OCI-LY3 (cell line): ENCODE results near the gene CPZ.

Source experiments
- H2AFZ ChIP-seq: fragments of 200-600, 300-600 bp; shearing (Covaris generic); 2 replicates; pipeline ENCODE4 v1.6.0; 2014; ENCODE audit warnings: antibody characterized with exemption, low read depth, low read length
- H3K27ac ChIP-seq: fragments of 200-600, 300-600 bp; sonication (generic); 2 replicates; pipeline ENCODE4 v1.5.1; 2014; ENCODE audit warnings: mild to moderate bottlenecking, low read length, moderate library complexity, mixed read lengths
- H3K27me3 ChIP-seq: fragments of 200-600, 300-600 bp; sonication (generic); 2 replicates; pipeline ENCODE4 v1.6.1; 2014; ENCODE audit warnings: low read depth, low read length, mixed read lengths
- H3K36me3 ChIP-seq: fragments of 200-600, 300-600 bp; sonication (generic); replicated peaks from 2 replicates; pipeline ENCODE3; 2014; ENCODE audit warnings: low read depth, low read length, mixed read lengths
- H3K4me1 ChIP-seq: fragments of 300-600, 200-600 bp; sonication (generic); 2 replicates; pipeline ENCODE4 v1.6.1; 2014; ENCODE audit warnings: low read length, mixed read lengths
- H3K4me2 ChIP-seq: fragments of 200-600, 300-600 bp; sonication (generic); 2 replicates; pipeline ENCODE4 v1.6.1; 2014; ENCODE audit warnings: low read length, mixed read lengths
- H3K4me3 ChIP-seq: fragments of 300-600, 200-600 bp; sonication (generic); 2 replicates; pipeline ENCODE4 v1.5.1; 2014; ENCODE audit warnings: antibody characterized with exemption, mild to moderate bottlenecking, low read length, moderate library complexity
- H3K79me2 ChIP-seq: fragments of 300-600, 200-600 bp; shearing (Covaris generic); 2 replicates; pipeline ENCODE4 v1.6.1; 2014; ENCODE audit warnings: mild to moderate bottlenecking, low read length, mixed read lengths
- H3K9ac ChIP-seq: fragments of 300-600, 200-600 bp; shearing (Covaris generic); 2 replicates; pipeline ENCODE4 v1.6.0; 2014; ENCODE audit warnings: mild to moderate bottlenecking, low read length, moderate library complexity
- H3K9me3 ChIP-seq: fragments of 200-600, 300-600 bp; shearing (Covaris generic); 2 replicates; pipeline ENCODE4 v1.6.1; 2014; ENCODE audit warnings: low read length, mixed read lengths; ENCODE audit not compliant: insufficient read depth
- H4K20me1 ChIP-seq: fragments of 200-600, 300-600 bp; sonication (generic); 2 replicates; pipeline ENCODE4 v1.6.1; 2016; ENCODE audit warnings: low read length, mixed read lengths; ENCODE audit not compliant: insufficient read depth
- CTCF ChIP-seq: fragments of 200-600, 300-600 bp; sonication (generic); IDR thresholded peaks from 2 replicates; pipeline ENCODE4 v1.5.1; 2014; ENCODE audit warnings: antibody characterized with exemption, low read length, low read depth
- EZH2phosphoT487 ChIP-seq: fragments of 200-600 bp; shearing (Covaris generic); IDR thresholded peaks from 2 replicates; pipeline ENCODE4 v1.6.1; 2018; ENCODE audit warnings: antibody characterized with exemption, mixed run types, low read depth

Gene CPZ

GRCh38 chr4:8558080-8558960 is 34.2 kb upstream of the CPZ start:
- Histone ChIP-seq H3K27ac (no peak overlapping the region), H2AFZ (no peak overlapping the region), H3K27me3 (no peaks in the 10 kb centered on the region), H3K36me3 (no peaks in the 10 kb centered on the region), H4K20me1 (no peaks in the 10 kb centered on the region), H3K9me3 (no peaks in the 10 kb centered on the region), H3K4me3 (no peak overlapping the region), H3K79me2 (no peaks in the 10 kb centered on the region), H3K4me2 (no peak overlapping the region), H3K4me1 (no peaks in the 10 kb centered on the region), H3K9ac (no peak overlapping the region)
- no peak for TF ChIP-seq EZH2phosphoT487

- Histone ChIP-seq H3K4me1 (no peaks in the 10 kb centered on the region), H3K9me3 (no peaks in the 10 kb centered on the region), H2AFZ (no peak overlapping the region), H3K27me3 (no peaks in the 10 kb centered on the region), H3K4me3 (no peak overlapping the region), H3K9ac (no peak overlapping the region), H4K20me1 (no peaks in the 10 kb centered on the region), H3K79me2 (no peaks in the 10 kb centered on the region), H3K4me2 (no peak overlapping the region), H3K36me3 (no peaks in the 10 kb centered on the region), H3K27ac (no peak overlapping the region)
- TF ChIP-seq CTCF (no peak), EZH2phosphoT487 (no peak)
Observed at GRCh38 chr4:8559011-8559410, 33.6 kb upstream of the CPZ start.

- no peak overlapping the region for H3K27ac ChIP-seq
- TF ChIP-seq CTCF (no peak), EZH2phosphoT487 (no peak)
- no peaks in the 10 kb centered on the region for H3K4me1 ChIP-seq
- no peaks in the 10 kb centered on the region for H3K9me3 ChIP-seq
- no peak overlapping the region for H3K4me3 ChIP-seq
- no peak overlapping the region for H2AFZ ChIP-seq
- no peaks in the 10 kb centered on the region for H3K79me2 ChIP-seq
- H3K9ac ChIP-seq, result no peak overlapping the region
- no peak overlapping the region for H3K4me2 ChIP-seq
- H4K20me1 ChIP-seq, result no peaks in the 10 kb centered on the region
- H3K36me3 ChIP-seq, result no peaks in the 10 kb centered on the region
- no peaks in the 10 kb centered on the region for H3K27me3 ChIP-seq
Observed at GRCh38 chr4:8559524-8560264, 32.9 kb upstream of the CPZ start.

- no peaks in the 10 kb centered on the region for H3K4me1 ChIP-seq
- no peak overlapping the region for H3K4me2 ChIP-seq
- H3K4me3 ChIP-seq, result no peak overlapping the region
- H3K79me2 ChIP-seq, result no peaks in the 10 kb centered on the region
- H3K27ac ChIP-seq, result no peak overlapping the region
- no peaks in the 10 kb centered on the region for H3K27me3 ChIP-seq
- no peak overlapping the region for H3K9ac ChIP-seq
- no peaks in the 10 kb centered on the region for H3K9me3 ChIP-seq
- H2AFZ ChIP-seq, result no peak overlapping the region
- no peaks in the 10 kb centered on the region for H3K36me3 ChIP-seq
- no peaks in the 10 kb centered on the region for H4K20me1 ChIP-seq
- no peak for TF ChIP-seq EZH2phosphoT487
- TF ChIP-seq CTCF, result no peak
Observed at GRCh38 chr4:8560265-8561047, 32.1 kb upstream of the CPZ start.
